ENCODE data around the gene RNASE13. TPM values are rescaled to one million over a fixed set of nuclear protein-coding genes. Genes with fewer than 3 reads are reported as not detected.

The RNASE13 gene
- total RNA-seq, 3 donors from 2014 or later, result not detected

- H3K4me1 ChIP-seq (ENCODE audit: low read depth), result peaks cover 7% of the 10 kb centered on the region
- no peaks in the 10 kb centered on the region for H3K9me3 ChIP-seq
- no peaks in the 10 kb centered on the region for H3K36me3 ChIP-seq (ENCODE audit: low read depth)
- TF ChIP-seq CTCF (IDR thresholded peaks at IDR 0.05), result no peak
- intact Hi-C loops (cut with DNase I, micrococcal nuclease), result no loop called here
- no peak overlapping the region for H3K4me3 ChIP-seq
- ATAC-seq (peak; percentile 69), DNase-seq (peak in 1 of 3 donors; percentile 67)
Observed at GRCh38 chr14:21060614-21061346, 26.2 kb upstream of the RNASE13 start.

- intact Hi-C loops (cut with DNase I, micrococcal nuclease), result no loop called here
- DNase-seq (no peak), ATAC-seq (peak; percentile 8)
- Histone ChIP-seq H3K4me3 (no peak overlapping the region), H3K36me3 (ENCODE audit: low read depth) (no peaks in the 10 kb centered on the region), H3K4me1 (ENCODE audit: low read depth) (peaks cover 12% of the 10 kb centered on the region), H3K9me3 (no peaks in the 10 kb centered on the region)
- TF ChIP-seq CTCF (IDR thresholded peaks at IDR 0.05), result no peak
Observed at GRCh38 chr14:21059842-21060613, 25.4 kb upstream of the RNASE13 start.

- TF ChIP-seq CTCF (IDR thresholded peaks at IDR 0.05), result no peak
- Histone ChIP-seq H3K4me3 (no peak overlapping the region), H3K4me1 (ENCODE audit: low read depth) (peaks cover 21% of the 10 kb centered on the region), H3K9me3 (no peaks in the 10 kb centered on the region), H3K36me3 (ENCODE audit: low read depth) (no peaks in the 10 kb centered on the region)
- ATAC-seq (no peak), DNase-seq (no peak)
- intact Hi-C loops (cut with DNase I, micrococcal nuclease), result no loop called here
Observed at GRCh38 chr14:21058903-21059302, 24.3 kb upstream of the RNASE13 start.

- no peak for ATAC-seq
Observed at GRCh38 chr14:21057803-21058675, 23.4 kb upstream of the RNASE13 start, which contains the start of gene RNASE8. TSS of gene RNASE8 (plus strand) at chr14:21057822. CDS start at chr14:21057893, 71 bp downstream.

More at GRCh38 chr14:21057803-21058675, 23.4 kb upstream of the RNASE13 start, which contains the start of gene RNASE8:
- intact Hi-C loops (cut with DNase I, micrococcal nuclease), result no loop called here
- Histone ChIP-seq H3K4me3 (no peak within 1 kb of the TSS), H3K9me3 (no peaks in the 10 kb centered on the region), H3K4me1 (ENCODE audit: low read depth) (peaks cover 28% of the 10 kb centered on the region), H3K36me3 (ENCODE audit: low read depth) (no peaks in the 10 kb centered on the region)
- no peak for DNase-seq
- no peak for TF ChIP-seq CTCF (IDR thresholded peaks at IDR 0.05)

Data from mucosa of descending colon (tissue), 3 donors.